SK-N-SH (cell line): ENCODE measurements around the gene APPL1. TPM values are rescaled to one million over a fixed set of nuclear protein-coding genes. Genes with fewer than 3 reads are reported as not detected.

Source experiments
- CTCF ChIA-PET: fragments of 300-600, 350-600 bp; formaldehyde crosslinking; extraction: SDS; loops from one replicate; lab custom pipeline; 2021; lab: Yijun Ruan, JAX
- POLR2A ChIA-PET: fragments of 350-600 bp; sonication (Branson Sonifier 250); formaldehyde crosslinking; extraction: SDS; loops from one replicate; lab custom pipeline; 2020; ENCODE audit warnings: antibody characterized with exemption, inconsistent platforms; lab: Yijun Ruan, JAX
- DNase-seq: peaks from one replicate; pipeline ENCODE4 v3.0.0; 2012
- H2AFZ ChIP-seq: fragments of 200-600 bp; sonication (generic); 2 replicates; pipeline ENCODE4 v1.8.1; 2016; ENCODE audit warnings: antibody characterized with exemption, mild to moderate bottlenecking, low read depth
- H3F3A ChIP-seq: fragments of 200-600 bp; sonication (generic); replicated peaks from 2 replicates; pipeline ENCODE3; 2016; ENCODE audit warnings: antibody characterized with exemption, mild to moderate bottlenecking; ENCODE audit not compliant: insufficient read depth
- H3K27ac ChIP-seq, 2 experiments: fragments of 200-500 bp in 1 of 2; fragments of 200-600 bp in 1 of 2; sonication (Bioruptor generic) in 1 of 2; sonication (generic), shearing (Covaris generic) in 1 of 2; 2 replicates each; pipeline versions ENCODE4 v1.5.1 to v1.6.1; 2014 to 2016; ENCODE audit warnings: low read depth in 2 of 2, inconsistent platforms in 1 of 2, low read length in 1 of 2, mild to moderate bottlenecking in 1 of 2, mixed read lengths in 1 of 2
- H3K27me3 ChIP-seq: fragments of 200-600 bp; sonication (generic), shearing (Covaris generic); 2 replicates; pipeline ENCODE4 v1.6.1; 2016; ENCODE audit warnings: mixed run types; ENCODE audit not compliant: insufficient read depth
- H3K36me3 ChIP-seq, 2 experiments: fragments of 200-500 bp in 1 of 2; fragments of 200-600 bp in 1 of 2; sonication (Bioruptor generic) in 1 of 2; sonication (generic) in 1 of 2; replicated peaks in 1 of 2; 2 replicates each; pipeline versions ENCODE3 to v1.5.1; 2014 to 2016; ENCODE audit warnings: low read length in 1 of 2, mild to moderate bottlenecking in 1 of 2; ENCODE audit not compliant: insufficient read depth in 2 of 2, control insufficient read depth in 1 of 2
- H3K4me1 ChIP-seq, 2 experiments: fragments of 200-500 bp in 1 of 2; fragments of 200-600 bp in 1 of 2; sonication (Bioruptor generic) in 1 of 2; sonication (generic), shearing (Covaris generic) in 1 of 2; 2 replicates each; pipeline versions ENCODE4 v1.5.1 to v1.6.1; 2014 to 2016; ENCODE audit warnings: low read depth in 1 of 2, low read length in 1 of 2, mixed run types in 1 of 2; ENCODE audit not compliant: insufficient read depth in 2 of 2, control insufficient read depth in 1 of 2
- H3K4me2 ChIP-seq: fragments of 200-600 bp; sonication (generic), shearing (Covaris generic); 2 replicates; pipeline ENCODE4 v1.6.1; 2017; ENCODE audit warnings: mixed run types
- H3K4me3 ChIP-seq, 2 experiments: fragments of 200-500 bp in 1 of 2; fragments of 200-600 bp in 1 of 2; sonication (Bioruptor generic) in 1 of 2; sonication (generic), shearing (Covaris generic) in 1 of 2; 2 replicates each; pipeline versions ENCODE4 v1.5.1 to v1.8.1; 2014 to 2016; ENCODE audit warnings: low read depth in 2 of 2, inconsistent platforms in 1 of 2, low read length in 1 of 2, mild to moderate bottlenecking in 1 of 2, mixed read lengths in 1 of 2, moderate library complexity in 1 of 2
- H3K79me2 ChIP-seq: fragments of 200-600 bp; sonication (generic); 2 replicates; pipeline ENCODE4 v1.8.1; 2017; ENCODE audit warnings: mild to moderate bottlenecking; ENCODE audit not compliant: insufficient read depth
- H3K9ac ChIP-seq: fragments of 200-600 bp; sonication (generic); 2 replicates; pipeline ENCODE4 v1.6.1; 2017; ENCODE audit warnings: mixed run types
- H3K9me2 ChIP-seq: fragments of 200-600 bp; sonication (generic); 2 replicates; pipeline ENCODE4 v1.6.1; 2017; ENCODE audit warnings: mixed run types
- H3K9me3 ChIP-seq: fragments of 200-600 bp; sonication (generic); 2 replicates; pipeline ENCODE4 v1.6.1; 2017; ENCODE audit warnings: mixed run types, mild to moderate bottlenecking, moderate library complexity
- H4K20me1 ChIP-seq: fragments of 200-600 bp; sonication (generic); 2 replicates; pipeline ENCODE4 v1.6.1; 2017; ENCODE audit warnings: mild to moderate bottlenecking, mixed run types; ENCODE audit not compliant: insufficient read depth
- EP300 ChIP-seq, 2 experiments: IDR thresholded peaks; 2 replicates each; pipeline versions ENCODE4 v1.4.0 to v1.6.1; 2012; ENCODE audit warnings: borderline replicate concordance in 1 of 2, low read depth in 1 of 2, low read length in 1 of 2
- FOXJ3 ChIP-seq: sonication (generic); formaldehyde crosslinking; IDR thresholded peaks from 2 replicates; pipeline ENCODE4 v1.5.1; 2020; ENCODE audit warnings: mild to moderate bottlenecking, missing genetic modification reagents
- FOXM1 ChIP-seq: IDR thresholded peaks from 2 replicates; pipeline ENCODE4 v1.4.0; 2012; ENCODE audit warnings: low read depth, mild to moderate bottlenecking
- GABPA ChIP-seq: IDR thresholded peaks from 2 replicates; pipeline ENCODE4 v1.4.0; 2012; ENCODE audit warnings: low read depth, mild to moderate bottlenecking
- IRF3 ChIP-seq: fragments of 150-350 bp; IDR thresholded peaks from 2 replicates; pipeline ENCODE4 v1.6.1; 2016; ENCODE audit warnings: mild to moderate bottlenecking, low read depth, low read length
- JUND ChIP-seq: IDR thresholded peaks from 2 replicates; pipeline ENCODE4 v1.4.0; 2012
- MEF2A ChIP-seq: IDR thresholded peaks from 2 replicates; pipeline ENCODE4 v1.4.0; 2012; ENCODE audit warnings: low read depth, borderline replicate concordance
- MXI1 ChIP-seq: IDR thresholded peaks from 2 replicates; pipeline ENCODE4 v1.6.1; 2012; ENCODE audit warnings: mild to moderate bottlenecking, low read depth, low read length, improper control_type of control experiment
- YY1 ChIP-seq: IDR thresholded peaks from 2 replicates; pipeline ENCODE4 v1.4.0; 2012; ENCODE audit warnings: low read depth, mild to moderate bottlenecking
- WGBS: methylation state at CpG from one replicate; pipeline ENCODE4 v1.1.6; 2017; ENCODE audit warnings: low lambda C conversion rate; 5-methylcytosine and 5-hydroxymethylcytosine counted together
- polyA plus RNA-seq, 3 experiments: library from polyadenylated mRNA; depleted of rRNA; stranded (reverse); fragments of >200 nt; gene quantifications; 2 replicates each; pipeline ENCODE4 v1.2.3, GENCODE V29; 2012
- TF ChIP-seq, protein P1 (sequence below): IDR thresholded peaks from 2 replicates; pipeline ENCODE4 v1.4.0; 2012; ENCODE audit warnings: low read depth, borderline replicate concordance
- TF ChIP-seq, protein P2 (sequence below): IDR thresholded peaks from 2 replicates; pipeline ENCODE4; 2012
- TF ChIP-seq, protein P3 (sequence below): IDR thresholded peaks from 2 replicates; pipeline ENCODE4 v1.6.1; 2012; ENCODE audit warnings: mild to moderate bottlenecking, low read depth, low read length, moderate library complexity

Gene APPL1
- polyA plus RNA-seq, 1 of the 3 experiments (the other 2 are of a cell fraction): 6.9 TPM

- H3K27ac ChIP-seq: no peak overlapping the region
- H2AFZ ChIP-seq: no peak overlapping the region
- H3K36me3 ChIP-seq: peaks cover 24 to 26% of the 10 kb centered on the region in 2 experiments
- H4K20me1 ChIP-seq: peaks cover 26% of the 10 kb centered on the region
- 94% methylated on average over 2 of the region's 2 CpGs for WGBS
- no peaks in the 10 kb centered on the region for H3K9me2 ChIP-seq
- peaks cover 0 to 7% of the 10 kb centered on the region in 2 experiments; a peak in 2 of 4 replicates for H3K4me1 ChIP-seq
- H3K4me2 ChIP-seq: no peak overlapping the region
- no peak overlapping the region for H3K9ac ChIP-seq
- peaks cover 76% of the 10 kb centered on the region for H3K79me2 ChIP-seq
- no peak for DNase-seq
- CTCF ChIA-PET: interaction anchor here (0.6 to 0.8 kb wide), 3 partner anchors 12 to 238 kb away, joined by 3 read pairs; no protein-coding TSS in a partner anchor
- POLR2A ChIA-PET: no interaction called here
- no peaks in the 10 kb centered on the region for H3F3A ChIP-seq
- H3K4me3 ChIP-seq: no peak overlapping the region
- H3K9me3 ChIP-seq: no peaks in the 10 kb centered on the region
- no peaks in the 10 kb centered on the region for H3K27me3 ChIP-seq
- TF ChIP-seq, protein P1, sequence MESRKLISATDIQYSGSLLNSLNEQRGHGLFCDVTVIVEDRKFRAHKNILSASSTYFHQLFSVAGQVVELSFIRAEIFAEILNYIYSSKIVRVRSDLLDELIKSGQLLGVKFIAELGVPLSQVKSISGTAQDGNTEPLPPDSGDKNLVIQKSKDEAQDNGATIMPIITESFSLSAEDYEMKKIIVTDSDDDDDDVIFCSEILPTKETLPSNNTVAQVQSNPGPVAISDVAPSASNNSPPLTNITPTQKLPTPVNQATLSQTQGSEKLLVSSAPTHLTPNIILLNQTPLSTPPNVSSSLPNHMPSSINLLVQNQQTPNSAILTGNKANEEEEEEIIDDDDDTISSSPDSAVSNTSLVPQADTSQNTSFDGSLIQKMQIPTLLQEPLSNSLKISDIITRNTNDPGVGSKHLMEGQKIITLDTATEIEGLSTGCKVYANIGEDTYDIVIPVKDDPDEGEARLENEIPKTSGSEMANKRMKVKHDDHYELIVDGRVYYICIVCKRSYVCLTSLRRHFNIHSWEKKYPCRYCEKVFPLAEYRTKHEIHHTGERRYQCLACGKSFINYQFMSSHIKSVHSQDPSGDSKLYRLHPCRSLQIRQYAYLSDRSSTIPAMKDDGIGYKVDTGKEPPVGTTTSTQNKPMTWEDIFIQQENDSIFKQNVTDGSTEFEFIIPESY: no peak
- TF ChIP-seq FOXJ3 (CRISPR knock-in tag): no peak
- no peak for TF ChIP-seq EP300 (IDR thresholded peaks at IDR 0.05; ENCODE audit: borderline replicate concordance in 1 of 2, low read depth in 1 of 2, low read length in 1 of 2)
- TF ChIP-seq IRF3: no peak
- TF ChIP-seq MEF2A: no peak
- TF ChIP-seq MXI1: no peak
- TF ChIP-seq JUND: no peak
- no peak for TF ChIP-seq YY1
- TF ChIP-seq GABPA: no peak
- TF ChIP-seq FOXM1: no peak
- TF ChIP-seq, protein P2, sequence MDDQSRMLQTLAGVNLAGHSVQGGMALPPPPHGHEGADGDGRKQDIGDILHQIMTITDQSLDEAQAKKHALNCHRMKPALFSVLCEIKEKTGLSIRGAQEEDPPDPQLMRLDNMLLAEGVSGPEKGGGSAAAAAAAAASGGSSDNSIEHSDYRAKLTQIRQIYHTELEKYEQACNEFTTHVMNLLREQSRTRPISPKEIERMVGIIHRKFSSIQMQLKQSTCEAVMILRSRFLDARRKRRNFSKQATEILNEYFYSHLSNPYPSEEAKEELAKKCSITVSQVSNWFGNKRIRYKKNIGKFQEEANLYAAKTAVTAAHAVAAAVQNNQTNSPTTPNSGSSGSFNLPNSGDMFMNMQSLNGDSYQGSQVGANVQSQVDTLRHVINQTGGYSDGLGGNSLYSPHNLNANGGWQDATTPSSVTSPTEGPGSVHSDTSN: no peak
- TF ChIP-seq, protein P3, sequence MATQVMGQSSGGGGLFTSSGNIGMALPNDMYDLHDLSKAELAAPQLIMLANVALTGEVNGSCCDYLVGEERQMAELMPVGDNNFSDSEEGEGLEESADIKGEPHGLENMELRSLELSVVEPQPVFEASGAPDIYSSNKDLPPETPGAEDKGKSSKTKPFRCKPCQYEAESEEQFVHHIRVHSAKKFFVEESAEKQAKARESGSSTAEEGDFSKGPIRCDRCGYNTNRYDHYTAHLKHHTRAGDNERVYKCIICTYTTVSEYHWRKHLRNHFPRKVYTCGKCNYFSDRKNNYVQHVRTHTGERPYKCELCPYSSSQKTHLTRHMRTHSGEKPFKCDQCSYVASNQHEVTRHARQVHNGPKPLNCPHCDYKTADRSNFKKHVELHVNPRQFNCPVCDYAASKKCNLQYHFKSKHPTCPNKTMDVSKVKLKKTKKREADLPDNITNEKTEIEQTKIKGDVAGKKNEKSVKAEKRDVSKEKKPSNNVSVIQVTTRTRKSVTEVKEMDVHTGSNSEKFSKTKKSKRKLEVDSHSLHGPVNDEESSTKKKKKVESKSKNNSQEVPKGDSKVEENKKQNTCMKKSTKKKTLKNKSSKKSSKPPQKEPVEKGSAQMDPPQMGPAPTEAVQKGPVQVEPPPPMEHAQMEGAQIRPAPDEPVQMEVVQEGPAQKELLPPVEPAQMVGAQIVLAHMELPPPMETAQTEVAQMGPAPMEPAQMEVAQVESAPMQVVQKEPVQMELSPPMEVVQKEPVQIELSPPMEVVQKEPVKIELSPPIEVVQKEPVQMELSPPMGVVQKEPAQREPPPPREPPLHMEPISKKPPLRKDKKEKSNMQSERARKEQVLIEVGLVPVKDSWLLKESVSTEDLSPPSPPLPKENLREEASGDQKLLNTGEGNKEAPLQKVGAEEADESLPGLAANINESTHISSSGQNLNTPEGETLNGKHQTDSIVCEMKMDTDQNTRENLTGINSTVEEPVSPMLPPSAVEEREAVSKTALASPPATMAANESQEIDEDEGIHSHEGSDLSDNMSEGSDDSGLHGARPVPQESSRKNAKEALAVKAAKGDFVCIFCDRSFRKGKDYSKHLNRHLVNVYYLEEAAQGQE: no peak
- TF ChIP-seq, all 33 proteins: peak for 0
Observed at GRCh38 chr3:57233799-57234198, 6.3 kb downstream of the APPL1 start.
